Heart left ventricle (tissue), 13 donors: ENCODE data around the gene PCSK4.

Source experiments
- CTCF ChIP-seq, 12 donors: fragments of 200-600 bp; sonication (generic) in 4 of 12; IDR thresholded peaks; one replicate each; pipeline versions ENCODE4 v1.5.0 to v1.8.0; 2018 to 2022; ENCODE audit warnings: antibody characterized with exemption in 12 of 12, mild to moderate bottlenecking in 5 of 12
- POLR2A ChIP-seq, 2 donors: fragments of 450-650 bp; IDR thresholded peaks; one replicate each; pipeline ENCODE4 v1.6.1; 2017; ENCODE audit warnings: antibody characterized with exemption in 2 of 2, mild to moderate bottlenecking in 2 of 2, moderate library complexity in 2 of 2
- donor health status: ischemic (EF 13 %, LVEDD 7.1; RV severe dilation, severe dysfunction).
- donor health status: DM: no; HTN: yes; CAD: no.
- donor health status: DM: no; HTN: no; CAD: no.
- donor health status: ischemic (EF 25% LVEDD 6.9; RV normal size, moderate dysfunction).
- donor health status: ischemic (EF 25% LVEDD 5.7; RV mildly dilated, moderate dysfunction).
- donor health status: ischemic (EF 35%, LVEDD 5.7; RV mildly dilated, moderate dysfunction).
- donor health status: nonischemic (EF 11% LVEDD 7.7; RV severe dilation, severe dysfunction).
- donor health status: DM: yes; HTN: yes; CAD: no.
- donor health status: PGD.
- donor health status: ischemic (EF 29% LVEDD 5.4; RV normal size, mild dysfunction).
- donor health status: nonischemic (EF 23%, LVEDD 6.1; RV moderate dilation, normal function).

- TF ChIP-seq CTCF (IDR thresholded peaks at IDR 0.05), result no peak
- no peak for TF ChIP-seq POLR2A (IDR thresholded peaks at IDR 0.05)
These were observed 1.9 kb downstream of the PCSK4 start for GRCh38 chr19:1488282-1488601.
